ENCODE results near the gene RASGRF1.

DNA sequence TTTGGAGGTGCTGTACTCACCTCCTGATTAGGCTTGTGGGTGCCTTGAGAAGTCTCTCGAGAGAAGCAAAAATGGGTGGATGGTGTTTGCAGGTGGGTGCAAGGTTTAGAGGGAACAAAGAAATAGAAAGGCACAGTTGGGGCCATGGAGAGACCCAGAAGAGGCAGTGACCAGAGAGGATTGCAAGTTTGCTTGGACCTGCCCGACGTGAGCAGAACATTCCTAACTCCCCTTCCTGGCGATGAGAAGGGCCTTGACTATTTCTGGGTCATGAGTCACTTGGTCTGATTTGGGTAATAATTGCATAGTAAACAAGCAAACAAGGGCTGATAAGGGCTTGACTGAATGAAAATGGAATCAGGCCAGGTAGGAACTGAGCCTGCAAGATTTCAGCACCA, 138.7 kb downstream of the RASGRF1 start:
- TF ChIP-seq, protein P1, sequence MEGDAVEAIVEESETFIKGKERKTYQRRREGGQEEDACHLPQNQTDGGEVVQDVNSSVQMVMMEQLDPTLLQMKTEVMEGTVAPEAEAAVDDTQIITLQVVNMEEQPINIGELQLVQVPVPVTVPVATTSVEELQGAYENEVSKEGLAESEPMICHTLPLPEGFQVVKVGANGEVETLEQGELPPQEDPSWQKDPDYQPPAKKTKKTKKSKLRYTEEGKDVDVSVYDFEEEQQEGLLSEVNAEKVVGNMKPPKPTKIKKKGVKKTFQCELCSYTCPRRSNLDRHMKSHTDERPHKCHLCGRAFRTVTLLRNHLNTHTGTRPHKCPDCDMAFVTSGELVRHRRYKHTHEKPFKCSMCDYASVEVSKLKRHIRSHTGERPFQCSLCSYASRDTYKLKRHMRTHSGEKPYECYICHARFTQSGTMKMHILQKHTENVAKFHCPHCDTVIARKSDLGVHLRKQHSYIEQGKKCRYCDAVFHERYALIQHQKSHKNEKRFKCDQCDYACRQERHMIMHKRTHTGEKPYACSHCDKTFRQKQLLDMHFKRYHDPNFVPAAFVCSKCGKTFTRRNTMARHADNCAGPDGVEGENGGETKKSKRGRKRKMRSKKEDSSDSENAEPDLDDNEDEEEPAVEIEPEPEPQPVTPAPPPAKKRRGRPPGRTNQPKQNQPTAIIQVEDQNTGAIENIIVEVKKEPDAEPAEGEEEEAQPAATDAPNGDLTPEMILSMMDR (IDR thresholded peaks at IDR 0.05): no peak
- TF ChIP-seq POLR2A (IDR thresholded peaks at IDR 0.05): no peak
